GM19463 (cell line): Measurements from ENCODE around the gene NEDD4.
"Not testable (repeated sequence)": the region's sequence is repeated elsewhere in the genome, so short reads cannot be mapped to it uniquely, and the experiment has no call there.

Experiments used
- ATAC-seq: cut with Tn5 transposase; IDR thresholded peaks from one replicate; pipeline ENCODE4 v1.9.1; 2021; ENCODE audit warnings: mild to moderate bottlenecking, moderate library complexity; ENCODE audit not compliant: unreplicated experiment

Gene NEDD4

DNA sequence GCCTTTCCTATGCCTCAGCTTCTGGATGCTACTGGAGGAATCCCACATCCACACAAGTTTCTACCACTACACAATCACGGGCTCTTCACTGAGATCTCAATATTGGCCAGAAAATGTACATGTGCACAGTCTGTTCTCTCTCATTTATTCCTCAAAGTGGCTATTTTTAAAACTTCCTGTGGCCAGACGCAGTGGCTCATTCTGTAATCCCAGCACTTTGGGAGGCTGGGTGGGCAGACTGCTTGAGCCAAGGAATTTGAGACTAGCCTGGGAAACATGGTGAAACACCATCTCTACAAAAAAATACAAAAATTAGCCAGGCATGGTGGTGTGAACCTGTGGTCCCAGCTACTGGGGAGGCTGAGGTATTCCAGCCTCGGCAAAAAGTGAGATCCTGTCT lies 159.1 kb downstream of the NEDD4 start:
- no peak for ATAC-seq

DNA sequence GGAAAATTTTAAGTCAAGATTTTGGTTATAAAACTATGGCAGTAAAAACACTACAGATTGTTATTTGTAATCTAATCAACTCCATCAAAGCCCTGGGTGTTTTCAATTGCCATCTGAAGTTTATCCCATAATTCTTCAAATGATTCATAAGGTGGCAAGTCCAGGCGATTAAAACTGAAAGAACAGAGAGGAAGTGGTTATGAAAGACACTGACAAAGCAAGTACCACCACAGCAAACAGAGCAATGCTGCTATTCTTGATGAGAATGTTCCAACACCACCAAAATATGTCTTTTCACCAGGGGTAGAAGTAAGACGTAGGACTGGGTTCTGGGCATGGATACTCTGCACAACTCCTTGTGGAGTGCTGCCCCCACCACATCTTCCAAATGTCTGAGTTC lies 163.6 kb downstream of the NEDD4 start:
- ATAC-seq: peak; percentile 80

DNA sequence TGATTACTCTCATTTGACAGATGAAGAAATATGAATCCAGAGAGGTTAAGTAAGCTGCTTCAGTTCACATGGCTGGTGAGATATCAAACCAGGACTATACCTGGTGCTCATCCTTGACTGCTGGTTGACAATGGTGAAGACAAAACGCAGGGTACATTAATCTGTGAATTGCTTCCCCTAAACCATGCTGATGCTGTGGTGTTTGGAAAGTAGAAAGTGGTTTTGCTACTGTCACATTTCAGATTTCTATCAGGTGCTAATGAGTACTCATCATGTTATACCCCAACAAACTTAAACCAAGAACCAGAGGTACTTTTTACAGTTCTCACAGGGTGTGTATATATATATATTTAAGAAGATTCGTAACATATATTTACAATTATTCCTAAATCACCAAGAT lies 165.5 kb downstream of the NEDD4 start:
- no peak for ATAC-seq

DNA sequence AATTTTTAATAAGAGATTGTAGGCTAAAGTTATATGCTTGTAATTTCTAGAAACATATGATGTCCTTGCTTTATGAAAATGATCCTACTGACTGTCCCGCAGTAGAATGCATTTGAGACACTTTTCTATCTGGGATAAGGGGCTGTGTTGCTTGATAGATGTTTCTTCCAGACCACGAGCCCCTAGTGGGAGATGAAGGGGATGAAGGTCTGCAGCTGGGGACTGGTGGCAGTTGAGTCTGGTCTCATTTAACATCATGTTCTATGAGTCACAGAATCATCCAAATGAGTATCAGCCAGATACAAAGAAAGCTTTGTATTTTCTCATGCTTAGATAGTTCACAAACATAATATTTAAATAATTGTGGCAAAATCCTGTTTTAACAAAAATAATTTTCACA lies 166.2 kb downstream of the NEDD4 start:
- no peak for ATAC-seq

DNA sequence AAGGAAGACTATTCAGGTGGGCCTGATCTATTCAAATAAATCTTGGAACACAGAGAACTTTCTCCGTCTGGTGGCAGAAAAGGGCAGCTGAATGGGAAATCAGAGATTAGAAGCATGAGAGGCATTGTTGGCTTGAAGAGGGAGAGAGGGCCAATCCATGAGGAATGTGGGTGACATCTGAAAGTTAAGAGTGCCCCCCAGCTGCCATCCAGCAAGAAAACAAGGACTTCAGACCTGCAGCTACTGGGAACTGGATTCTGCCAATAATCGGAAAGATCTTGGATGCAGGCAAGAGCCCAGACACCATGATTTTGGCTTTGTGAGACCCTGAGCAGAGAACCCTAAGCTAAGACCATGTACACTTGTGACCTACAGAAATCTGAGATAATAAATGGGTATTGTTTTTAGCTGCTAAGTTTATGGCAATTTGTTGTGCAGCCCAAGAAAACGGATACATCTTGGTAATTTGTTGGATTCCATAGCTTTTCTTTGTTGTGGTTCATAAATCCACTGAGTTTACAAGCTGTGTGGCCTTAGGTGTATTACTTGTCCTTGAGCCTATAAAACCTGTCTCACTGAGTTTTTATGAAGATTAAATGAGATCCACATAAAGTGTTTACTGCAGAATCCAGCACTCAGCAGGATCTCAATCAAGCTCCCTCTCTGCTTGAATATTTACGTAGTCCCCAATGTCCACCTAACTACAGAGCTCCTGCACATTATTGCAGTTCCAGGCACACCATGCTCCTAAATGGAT lies 168.4 kb downstream of the NEDD4 start:
- ATAC-seq: no peak

DNA sequence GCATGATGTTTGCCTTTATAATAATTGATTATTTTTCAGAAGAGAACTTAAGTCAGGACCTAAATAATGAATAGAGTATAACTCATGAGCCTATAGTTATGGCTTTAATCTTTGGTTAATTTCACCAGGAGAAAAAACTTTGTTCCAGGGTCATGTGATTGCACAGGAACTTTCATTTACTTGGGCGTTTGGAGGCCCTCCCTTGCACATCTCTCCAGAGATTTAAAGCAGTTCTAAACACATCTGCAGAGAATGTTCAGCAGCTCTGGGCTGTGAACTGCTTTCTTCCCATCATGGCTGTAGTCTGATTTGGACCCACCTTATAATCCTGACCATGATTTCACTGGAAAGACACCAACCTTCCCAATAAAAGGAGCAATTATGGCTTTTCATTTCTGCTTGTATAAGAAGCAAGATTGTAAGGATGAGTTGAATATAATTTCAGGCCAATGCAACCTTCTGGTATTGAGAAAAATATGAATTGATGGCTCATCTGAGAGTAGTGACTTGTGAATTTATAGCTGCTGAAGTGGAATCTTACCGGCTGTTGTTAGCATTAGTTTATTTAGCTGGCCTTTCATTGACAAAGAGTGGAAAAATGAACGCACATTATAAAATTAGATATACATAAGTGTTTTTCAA lies 169.6 kb downstream of the NEDD4 start:
- ATAC-seq: no peak

DNA sequence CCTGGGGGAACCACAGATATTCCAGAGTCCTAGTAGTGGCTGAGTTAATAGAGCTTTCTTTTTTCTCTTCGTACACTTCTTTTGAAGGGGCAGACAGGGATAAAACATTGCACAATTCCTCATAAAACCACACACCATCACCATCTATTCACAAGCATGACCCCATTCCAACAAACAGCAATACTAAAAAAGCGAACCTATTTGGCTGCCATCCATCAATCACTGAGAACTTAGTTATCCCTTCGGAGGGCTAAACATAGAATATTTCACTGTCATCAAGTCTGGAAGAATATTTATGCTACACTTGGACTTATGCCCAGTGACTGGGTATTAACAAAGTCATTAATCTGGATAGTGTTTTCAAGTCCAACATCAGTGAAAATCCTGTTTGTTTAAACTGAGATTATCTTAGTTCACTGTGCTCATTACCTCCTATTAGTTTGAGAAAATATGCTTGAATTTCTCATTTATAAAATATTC lies 170.2 kb downstream of the NEDD4 start:
- ATAC-seq: no peak

DNA sequence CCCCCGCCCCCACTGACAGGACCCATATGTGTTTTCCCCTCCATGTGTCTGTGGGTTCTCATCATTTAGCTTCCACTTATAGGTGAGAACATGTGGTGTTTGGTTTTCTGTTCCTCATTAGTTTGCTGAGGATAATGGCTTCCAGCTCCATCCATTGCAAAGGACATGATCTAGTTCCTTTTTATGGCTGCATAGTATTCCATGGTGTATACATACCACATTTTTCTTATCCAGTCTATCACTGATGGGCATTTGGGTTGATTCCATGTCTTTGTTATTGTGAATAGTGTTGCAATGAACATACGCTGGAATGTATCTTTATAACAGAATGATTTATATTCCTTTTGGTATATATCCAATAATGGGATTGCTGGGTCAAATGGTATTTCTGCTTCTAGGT lies 171.7 kb downstream of the NEDD4 start:
- not testable (repeated sequence) for ATAC-seq

DNA sequence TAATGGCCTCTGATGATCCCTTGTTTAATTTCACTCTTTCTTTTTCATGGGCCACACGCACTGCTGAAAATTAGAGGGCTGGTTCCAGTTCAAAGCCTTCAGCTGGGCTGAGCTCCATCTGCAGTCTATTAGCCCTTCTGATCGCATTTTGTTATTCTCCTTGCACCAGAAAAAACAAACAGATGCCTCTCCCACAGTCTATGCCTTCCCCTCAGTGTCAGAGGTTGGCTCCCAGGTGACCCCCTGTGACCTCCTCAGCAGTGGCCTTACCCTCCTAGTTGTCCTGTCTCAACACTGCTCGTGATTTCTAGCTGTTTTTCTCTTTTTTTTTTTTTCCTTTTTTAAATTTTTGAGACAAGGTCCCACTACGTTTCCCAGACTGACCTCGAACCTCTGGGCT lies 173.4 kb downstream of the NEDD4 start:
- no peak for ATAC-seq

DNA sequence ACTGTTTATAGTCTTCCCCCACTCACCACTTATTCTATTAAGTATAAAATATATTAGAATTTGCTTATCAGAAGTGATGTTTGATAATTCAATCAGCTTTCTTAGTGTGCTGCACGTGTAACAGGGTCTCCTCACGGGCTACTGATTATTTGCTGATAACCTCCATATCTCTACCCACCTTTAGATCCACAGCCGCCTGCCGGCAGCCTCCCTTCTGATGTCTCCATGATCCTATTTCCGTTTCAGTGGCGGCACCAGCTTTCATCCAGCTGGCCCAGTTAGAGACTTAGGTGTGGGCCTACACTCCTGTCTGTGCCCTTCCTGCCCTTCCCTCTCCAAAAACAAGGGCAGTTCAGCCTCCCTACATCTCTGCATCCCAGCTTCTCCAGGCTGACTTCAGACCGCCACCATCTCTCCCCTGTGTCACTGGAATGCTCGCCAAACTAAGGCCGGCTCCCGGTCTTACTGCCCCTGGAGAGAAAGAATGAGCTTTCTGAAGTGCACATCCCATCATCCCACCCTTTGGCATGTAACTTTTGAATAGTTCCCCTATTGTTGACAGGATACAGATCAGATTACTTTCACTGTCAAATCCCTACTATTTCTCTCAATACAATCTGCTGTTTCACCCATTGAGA lies 173.9 kb downstream of the NEDD4 start:
- ATAC-seq: no peak

DNA sequence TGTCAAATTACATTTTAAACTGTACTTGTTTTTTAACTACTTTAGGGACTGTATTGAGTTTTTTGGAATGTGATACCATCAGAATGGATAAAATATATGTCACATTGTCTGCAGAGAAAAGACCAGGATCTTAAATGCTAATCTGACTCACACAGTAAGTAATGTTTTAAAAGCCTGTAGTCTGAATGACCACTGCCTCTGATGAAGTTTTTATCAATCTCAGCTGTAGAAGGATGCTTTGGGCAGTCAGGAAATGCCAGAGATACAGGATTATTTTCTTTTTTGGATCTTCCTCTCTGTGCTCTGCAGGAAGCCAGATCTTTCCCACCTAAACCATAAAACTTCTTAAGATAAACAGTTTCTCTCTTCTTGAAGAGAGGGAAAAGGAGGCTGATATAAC lies 177.4 kb downstream of the NEDD4 start:
- ATAC-seq: no peak

DNA sequence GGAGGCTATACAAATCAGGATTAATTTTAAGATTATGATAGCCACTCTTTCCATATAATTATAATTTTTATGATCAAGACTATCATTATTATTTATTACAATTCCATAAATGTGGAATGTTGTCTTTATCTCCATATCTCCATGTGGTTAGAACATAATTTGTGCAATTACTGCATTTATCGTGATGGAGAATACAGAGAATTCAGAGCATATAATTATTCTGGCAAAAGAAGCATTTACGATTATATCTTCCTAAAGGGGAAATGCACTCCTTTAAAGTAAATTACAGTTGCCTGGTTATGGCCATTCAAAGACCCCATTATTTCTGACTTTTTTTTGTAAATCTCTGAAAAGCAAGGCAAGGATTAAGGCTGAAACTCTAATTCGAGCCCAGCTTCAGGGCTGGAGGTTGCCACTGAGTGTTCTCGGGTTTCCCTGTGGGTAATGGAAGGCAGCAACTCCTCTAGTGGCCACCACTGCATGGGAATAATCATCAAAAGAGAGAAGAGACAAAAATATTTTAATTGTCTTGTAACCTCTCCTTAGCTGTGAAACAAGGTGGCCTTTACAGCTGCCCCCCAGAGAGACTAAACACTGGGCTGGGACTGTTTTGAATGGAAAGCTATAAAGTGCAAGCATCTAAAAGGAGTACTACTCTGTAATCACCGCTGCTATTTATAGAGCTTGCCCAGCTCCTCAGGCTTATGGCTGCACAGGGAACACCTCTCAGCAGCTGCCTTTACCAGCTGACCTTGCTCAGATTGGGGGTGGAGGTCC lies 190.6 kb downstream of the NEDD4 start:
- no peak for ATAC-seq

DNA sequence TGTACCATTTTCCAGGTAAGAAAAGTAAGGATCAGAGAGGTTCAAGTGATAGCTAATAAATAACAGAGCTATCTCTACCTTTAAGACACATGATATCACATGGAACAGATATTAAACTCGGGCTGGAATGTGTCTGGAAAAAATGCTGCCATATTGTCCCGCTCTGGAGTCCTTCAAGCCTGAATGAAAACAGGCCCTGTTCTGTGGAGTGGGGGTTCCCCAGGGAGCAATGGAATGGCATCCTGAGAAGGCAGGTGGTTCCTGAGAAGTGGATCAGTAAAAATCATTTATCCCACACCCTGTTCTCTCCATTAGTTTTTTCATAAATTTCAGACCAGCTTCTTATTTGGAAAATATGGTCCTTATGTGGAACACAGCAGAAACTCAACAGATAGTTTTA lies 193.2 kb downstream of the NEDD4 start:
- ATAC-seq: no peak

DNA sequence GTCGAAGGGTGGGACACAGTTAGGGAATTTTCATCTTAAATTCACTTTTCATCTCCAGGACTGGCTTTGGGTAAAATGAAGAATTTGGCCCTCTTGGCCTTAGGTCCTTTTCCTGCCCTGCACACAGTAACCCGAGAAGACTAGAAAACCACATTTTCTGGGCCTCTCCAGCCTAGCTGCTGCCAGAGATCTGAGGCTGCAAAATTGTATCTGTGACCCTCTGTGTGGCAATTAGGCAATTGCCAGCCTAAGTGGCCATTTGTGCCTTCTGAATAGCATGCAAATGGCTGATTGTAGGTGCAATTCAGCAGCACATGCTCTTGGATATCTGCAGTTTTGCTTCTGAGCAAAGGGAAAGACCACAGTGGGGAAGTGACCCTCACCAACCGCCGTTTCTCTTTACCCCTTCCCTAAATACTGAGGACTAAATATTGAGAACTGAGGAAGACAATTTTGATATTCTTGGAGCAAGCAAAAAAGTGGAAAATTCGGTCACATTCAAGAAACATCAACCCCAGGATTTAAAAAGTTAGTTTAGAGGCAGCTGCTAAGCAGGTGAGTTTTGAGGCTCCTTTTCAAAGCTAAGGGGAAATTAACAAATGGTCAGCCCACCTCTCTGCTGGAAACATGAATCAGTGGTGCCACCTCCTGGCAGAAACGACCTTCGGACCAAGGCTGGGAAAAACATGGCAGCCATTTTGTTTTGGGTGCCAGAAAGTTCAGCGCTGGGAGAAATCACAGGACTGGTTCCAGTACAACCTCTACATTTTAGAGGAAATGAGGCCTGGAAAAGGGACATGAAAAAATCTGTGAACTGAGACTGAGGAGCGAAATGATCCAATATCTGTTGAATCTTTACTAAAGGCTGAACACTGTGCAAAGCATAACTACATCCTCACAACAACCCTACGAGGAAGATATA lies 193.9 kb downstream of the NEDD4 start:
- ATAC-seq: no peak

DNA sequence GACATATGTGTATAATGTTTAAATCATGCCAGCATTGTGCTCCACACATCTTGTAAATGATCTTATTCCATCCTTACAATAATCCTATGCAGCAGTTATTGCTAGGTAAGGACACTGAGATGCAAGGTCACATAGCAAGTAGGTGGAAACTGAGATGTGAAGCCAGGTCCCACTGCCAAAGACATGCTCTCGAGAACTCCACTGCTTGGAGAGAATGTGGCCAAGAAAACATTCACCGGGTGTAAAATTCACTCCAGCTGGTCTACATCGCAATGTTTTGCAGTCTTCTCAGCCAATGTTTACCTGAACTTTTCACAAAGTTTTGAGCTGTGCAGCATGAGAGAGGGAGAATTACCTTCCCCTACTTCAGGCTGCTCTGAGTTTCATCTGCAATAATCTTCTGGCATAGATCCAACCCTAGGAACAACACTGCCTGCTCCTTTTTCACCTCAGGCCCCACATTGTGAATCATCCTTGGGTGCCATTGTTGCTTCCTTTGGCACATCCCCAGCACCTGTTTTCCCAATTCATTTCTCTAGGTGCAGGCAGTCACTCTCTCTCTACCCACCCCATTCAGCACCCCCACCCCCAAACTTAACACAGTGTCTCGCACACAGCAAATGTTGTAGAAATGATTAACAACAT lies 197.0 kb downstream of the NEDD4 start:
- ATAC-seq: no peak

DNA sequence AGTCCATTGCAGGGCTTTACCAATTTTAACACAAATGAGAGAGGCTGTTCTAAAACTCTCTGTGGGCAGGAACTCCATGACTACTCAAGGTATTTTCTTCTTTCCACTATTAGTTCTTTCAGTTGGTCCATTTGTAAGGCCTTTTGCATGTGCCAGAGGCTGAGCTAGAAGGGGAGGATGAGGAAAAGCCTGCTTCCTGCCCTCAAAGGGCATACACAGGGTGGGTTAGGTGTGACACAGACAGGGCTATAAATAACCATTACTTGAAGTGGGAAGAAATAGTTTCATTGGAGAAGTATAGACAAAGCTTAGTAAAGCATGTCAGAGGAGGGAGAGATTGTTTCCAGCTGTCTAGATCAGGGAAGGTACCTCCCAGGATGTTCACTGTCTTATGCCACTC lies 198.4 kb downstream of the NEDD4 start:
- ATAC-seq: no peak

DNA sequence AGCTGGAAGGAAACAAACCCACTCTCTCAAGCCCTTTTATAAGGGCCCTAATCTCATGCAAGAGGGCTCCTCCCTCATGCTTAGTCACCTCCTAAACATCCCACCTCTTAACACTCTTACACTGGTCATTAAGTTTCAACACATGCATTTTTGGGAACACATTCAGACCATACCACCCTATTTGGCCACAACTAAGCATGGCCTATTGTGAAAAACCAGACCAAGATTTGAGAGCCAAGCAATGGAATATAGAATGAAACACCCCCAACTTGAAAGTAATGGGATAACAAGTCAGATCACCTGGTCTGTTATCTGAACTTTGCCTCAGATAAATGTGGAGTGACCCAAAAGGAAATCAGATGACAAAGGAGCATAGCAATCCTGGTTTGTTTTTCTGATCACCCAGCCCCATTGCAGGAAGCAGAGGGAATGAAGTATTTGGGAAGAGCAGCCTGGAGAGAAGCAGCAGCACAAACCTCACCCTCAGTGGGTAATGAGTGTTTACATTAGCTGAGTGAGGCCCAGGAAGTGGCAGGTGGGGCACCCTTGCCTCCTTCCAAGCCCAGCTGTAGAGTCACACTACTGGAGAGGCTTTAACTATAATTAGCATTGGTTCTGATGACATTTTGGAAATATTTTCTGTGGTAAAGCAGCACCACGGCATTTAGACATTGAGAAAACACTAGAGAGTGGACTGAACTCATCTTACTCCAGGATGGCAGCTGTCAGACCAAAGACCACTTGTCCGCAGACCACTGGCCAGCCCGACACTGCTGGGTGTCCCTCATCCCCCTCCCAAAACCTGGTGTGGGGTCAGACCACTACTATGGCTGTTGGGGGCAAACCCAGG lies 201.6 kb downstream of the NEDD4 start:
- ATAC-seq: no peak

DNA sequence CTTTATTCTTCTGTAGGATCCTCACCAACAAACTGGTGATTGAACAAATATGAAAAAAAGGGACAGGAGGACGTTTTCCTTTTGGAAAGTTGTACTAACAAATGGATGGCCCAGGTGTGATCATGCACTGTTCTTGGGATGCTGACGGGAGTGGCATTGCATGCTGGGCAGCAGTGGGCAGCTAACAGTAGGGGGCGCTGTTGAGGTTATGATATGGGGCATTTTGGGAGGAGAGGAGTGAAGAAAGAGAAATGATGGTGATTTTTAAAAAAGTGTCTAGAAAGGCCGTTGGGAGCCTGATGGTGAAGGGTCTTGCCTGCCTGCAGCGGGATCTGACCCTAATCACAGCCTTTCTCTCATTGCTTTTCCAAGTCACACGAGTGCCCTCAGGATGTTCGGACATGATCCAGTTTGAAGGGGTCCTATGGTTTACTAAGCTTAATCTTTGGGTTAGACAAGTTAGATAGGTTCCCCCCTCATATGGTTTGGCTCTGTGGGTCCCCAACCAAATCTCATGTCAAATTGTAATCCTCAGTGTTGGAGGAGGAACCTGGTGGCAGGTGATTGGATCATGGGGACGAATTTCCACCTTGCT lies 204.2 kb downstream of the NEDD4 start:
- ATAC-seq: no peak

DNA sequence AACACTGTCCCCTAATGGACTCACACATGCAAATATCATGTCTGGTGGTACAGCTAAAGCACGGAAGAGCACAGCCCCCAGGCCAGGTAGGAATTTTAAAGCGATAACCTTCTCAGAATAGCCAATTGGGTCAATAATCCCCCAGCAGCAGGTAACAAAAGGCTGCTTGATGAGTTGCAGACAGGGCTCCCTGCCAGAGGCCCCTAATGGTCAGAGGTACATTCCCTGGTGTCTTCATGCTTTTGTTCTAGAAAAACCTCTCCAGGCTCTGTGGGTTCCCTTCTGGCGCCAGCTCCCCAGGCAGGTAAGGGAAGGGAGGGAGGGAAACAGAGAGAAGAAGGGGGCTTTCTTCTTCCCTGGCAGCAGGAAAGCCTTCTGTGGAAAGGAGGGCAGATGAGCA lies 207.1 kb downstream of the NEDD4 start:
- no peak for ATAC-seq
